GM21528 (cell line): ENCODE measurements around the gene NXPE3.

Source experiments
- ATAC-seq: cut with Tn5 transposase; IDR thresholded peaks from one replicate; pipeline ENCODE4 v1.9.1; 2021; ENCODE audit warnings: mild to moderate bottlenecking, moderate library complexity; ENCODE audit not compliant: unreplicated experiment, low FRiP score

The NXPE3 gene

DNA sequence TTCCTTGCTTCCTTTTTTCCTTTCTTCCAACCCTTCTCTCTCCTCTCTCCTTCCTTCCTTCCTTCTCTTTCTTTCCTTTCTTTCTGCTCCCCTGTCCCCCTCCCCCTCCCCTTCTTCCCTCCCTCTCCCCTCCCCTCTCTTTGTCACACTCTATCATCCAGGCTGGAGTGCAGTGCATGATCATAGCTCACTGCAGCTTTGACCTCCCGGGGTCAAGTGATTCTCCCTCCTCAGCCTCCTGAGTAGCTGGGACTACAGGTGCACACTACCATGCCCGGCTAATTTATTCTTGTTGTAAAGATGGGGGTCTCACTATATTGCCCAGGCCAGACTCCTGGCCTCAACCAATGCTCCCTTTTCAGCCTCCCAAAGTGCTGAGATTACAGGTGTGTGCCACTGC is 89.0 kb downstream of the NXPE3 start:
- ATAC-seq: no peak

DNA sequence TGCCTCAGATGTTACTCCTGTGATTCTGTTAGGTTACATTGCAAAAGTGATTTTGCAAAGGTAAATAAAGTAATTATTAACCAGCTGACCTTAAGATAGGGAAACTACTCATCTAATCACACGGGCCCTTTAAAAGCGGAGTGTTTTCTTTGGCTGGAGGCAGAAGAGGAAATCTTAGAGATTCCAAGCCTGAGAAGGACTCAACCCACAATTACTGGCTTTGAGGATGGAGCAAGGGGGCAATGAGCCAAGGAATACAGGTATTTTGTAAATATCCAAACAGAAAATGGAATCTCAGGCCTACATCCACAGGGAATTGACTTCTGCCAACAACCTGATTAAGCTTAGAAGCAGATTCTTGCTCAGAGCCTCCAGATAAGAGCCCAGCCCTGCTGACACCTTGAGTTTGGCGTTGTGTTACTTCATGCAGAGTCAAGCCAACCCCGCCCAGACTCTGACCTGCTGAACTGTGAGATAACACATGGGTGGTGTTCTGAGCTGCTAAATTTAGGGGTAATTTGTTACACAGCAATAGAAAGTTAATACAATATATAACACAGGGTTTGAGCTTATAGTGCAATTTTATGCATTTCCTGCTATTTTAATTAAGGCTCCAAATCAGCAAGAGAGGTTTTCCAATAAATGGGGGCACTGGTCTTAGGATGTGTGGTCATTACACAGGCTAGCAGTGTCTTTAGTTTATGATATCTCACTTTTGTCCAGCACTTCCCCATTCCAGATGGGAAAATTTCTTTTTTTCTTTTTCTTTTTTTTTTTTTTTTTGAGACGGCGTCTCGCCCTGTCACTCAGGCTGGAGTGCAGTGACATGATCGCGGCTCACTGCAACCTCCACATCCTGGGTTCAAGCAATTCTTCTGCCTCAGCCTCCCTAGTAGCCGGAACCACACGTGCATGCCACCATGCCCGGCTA is 89.8 kb downstream of the NXPE3 start:
- ATAC-seq: no peak

- ATAC-seq: no peak
Measured at GRCh38 chr3:101870138-101870537, 91.1 kb downstream of the NXPE3 start.

DNA sequence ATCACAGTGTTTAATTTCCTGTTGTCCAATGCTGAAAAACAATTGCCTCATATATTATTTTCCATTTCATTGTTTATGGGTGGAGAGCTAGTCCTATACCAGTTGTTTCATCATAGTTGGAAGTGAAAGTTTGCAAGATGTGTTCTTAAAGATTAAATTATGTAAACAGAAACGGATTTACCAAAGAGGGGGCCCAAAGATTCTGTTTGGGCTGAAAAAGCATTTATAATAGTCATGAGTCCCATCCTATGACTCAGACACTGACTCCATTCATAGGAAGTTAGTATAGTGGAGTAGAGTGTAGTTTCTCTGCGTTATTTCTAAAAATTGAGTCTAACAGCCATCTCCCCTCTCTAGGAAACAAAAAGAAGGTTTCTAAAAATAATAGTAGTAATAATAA is 94.6 kb downstream of the NXPE3 start:
- no peak for ATAC-seq

GRCh38 chr3:101876142-101876541 is 97.1 kb downstream of the NXPE3 start:
- ATAC-seq: no peak
